DMS114 treated with DMSO at 0.1 percent for 48 hours (cell line): Measurements from ENCODE around the gene DPRX.

Experiments used
- DNase-seq: peaks from one replicate; lab custom pipeline; 2025; ENCODE audit not compliant: unreplicated experiment; lab: John Stamatoyannopoulos, UW

Gene DPRX

GRCh38 chr19:53631949-53632407 is at the start of gene DPRX:
DPRX (plus strand) TSS chr19:53631999; CDS start chr19:53632107, 108 bp downstream.
- DNase-seq, result no peak

- DNase-seq, result no peak
Measured at GRCh38 chr19:53583181-53583580, 48.6 kb upstream of the DPRX start.

- DNase-seq, result no peak
Measured at GRCh38 chr19:53586277-53586691, 45.5 kb upstream of the DPRX start.

DNA sequence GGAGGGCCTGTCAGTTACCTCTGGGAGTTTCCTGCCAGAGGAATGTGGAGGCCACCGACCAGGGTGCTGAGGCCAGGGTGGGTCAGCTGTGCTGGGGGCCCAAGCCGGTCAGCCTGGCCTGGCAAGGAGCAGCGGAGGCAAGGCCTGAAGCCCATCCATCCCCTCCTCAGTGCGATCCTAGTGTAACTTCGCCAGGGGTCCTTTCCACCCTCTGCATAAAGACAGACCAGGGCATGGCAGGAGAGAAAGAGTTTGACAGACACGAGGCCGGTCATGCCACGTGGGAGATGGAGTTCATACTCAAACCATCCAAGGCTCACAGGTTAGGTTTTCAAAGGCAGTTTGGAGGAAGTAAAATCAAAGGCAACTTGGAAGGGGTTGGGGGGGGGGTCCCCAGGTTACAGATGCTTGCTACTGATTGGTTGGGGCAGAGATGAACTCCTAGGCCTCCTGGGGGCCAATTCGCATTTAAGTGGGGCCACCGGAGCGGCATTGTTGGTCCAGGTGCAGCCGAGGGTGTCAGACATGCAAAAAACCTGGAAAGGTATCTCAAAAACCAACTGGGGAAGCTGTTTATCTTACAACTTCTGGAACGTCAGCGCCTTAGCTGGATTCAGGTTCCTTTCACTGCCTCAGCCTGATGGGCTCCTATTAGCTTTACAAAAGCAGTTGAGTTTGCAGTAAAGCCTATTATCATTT is 36.8 kb upstream of the DPRX start:
- no peak for DNase-seq

GRCh38 chr19:53595510-53595867 is 36.3 kb upstream of the DPRX start:
- DNase-seq, result no peak

GRCh38 chr19:53596056-53596455 is 35.7 kb upstream of the DPRX start:
- DNase-seq, result no peak

DNA sequence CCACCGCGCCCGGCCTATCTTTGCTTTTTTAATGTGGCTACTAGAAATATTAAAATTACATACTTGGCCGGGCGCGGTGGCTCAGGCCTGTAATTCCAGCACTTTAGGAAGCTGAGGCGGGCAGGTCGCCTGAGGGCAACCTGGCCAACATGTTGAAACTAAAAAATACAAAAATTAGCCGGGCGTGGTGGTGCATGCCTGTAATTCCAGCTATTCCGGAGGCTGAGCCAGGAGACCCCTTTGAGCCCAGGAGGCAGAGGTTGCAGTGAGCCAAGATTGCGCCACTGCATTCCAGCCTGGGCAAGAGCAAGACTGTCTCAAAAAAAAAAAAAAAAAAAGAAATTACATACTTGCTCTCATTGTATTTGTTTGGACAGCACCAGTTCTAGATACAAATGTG is 34.8 kb upstream of the DPRX start:
- DNase-seq, result no peak

DNA sequence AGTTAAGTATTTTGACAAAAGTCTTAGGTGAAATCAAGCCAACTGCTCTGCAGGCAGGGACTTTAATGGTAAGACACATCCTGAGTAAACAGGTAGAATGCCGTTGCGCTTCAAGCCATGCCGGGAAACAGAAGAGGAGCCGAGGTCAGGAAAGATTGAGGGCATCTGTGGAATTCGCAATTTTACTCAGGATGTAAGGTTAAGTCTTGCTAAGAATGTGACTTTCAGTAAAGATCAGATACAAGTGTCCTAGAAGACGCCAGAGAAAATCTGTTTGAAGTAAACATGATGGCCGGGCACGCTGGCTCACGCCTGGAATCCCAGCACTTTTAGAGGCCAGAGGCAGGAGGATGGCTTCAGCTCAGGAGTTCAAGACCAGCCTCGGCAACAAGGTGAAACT is 33.4 kb upstream of the DPRX start:
- no peak for DNase-seq

- no peak for DNase-seq
Measured at GRCh38 chr19:53600217-53600616, 31.6 kb upstream of the DPRX start.

GRCh38 chr19:53606031-53606430 is 25.8 kb upstream of the DPRX start:
- DNase-seq, result no peak

- no peak for DNase-seq
Measured at GRCh38 chr19:53608381-53608780, 23.4 kb upstream of the DPRX start.

GRCh38 chr19:53612762-53613526 is 18.9 kb upstream of the DPRX start:
- no peak for DNase-seq

- DNase-seq, result no peak
Measured at GRCh38 chr19:53621885-53622740, 9.7 kb upstream of the DPRX start.

- no peak for DNase-seq
Measured at GRCh38 chr19:53624771-53625545, 6.8 kb upstream of the DPRX start.

GRCh38 chr19:53626486-53626885 is 5.3 kb upstream of the DPRX start:
- DNase-seq, result no peak

- no peak for DNase-seq
Measured at GRCh38 chr19:53626976-53627375, 4.8 kb upstream of the DPRX start.

DNA sequence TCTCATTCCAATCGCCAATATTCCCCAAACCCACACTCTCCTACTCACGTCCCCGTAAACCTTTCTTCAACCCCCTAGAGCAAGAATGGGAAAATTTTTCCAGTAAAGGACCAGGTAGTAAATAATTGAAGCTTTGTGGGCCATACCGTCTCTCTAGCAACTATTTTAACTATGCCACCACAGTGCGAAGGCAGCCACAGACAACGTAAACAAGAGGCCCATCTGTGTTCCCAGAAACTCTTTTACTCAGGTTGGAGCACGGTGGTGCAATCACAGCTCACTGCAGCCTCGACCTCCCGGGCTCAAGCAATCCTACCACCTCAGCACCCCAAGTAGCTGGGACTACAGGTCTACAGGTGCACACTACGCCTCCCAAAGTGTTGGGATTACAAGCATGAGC is 3.0 kb downstream of the DPRX start:
- DNase-seq, result no peak

- DNase-seq, result no peak
Measured at GRCh38 chr19:53639471-53639870, 7.7 kb downstream of the DPRX start.

- no peak for DNase-seq
Measured at GRCh38 chr19:53642381-53643099, 10.7 kb downstream of the DPRX start.
